Thymus (tissue), 11 donors: ENCODE measurements around the gene EDDM13. TPM values are rescaled to one million over a fixed set of nuclear protein-coding genes. Genes with fewer than 3 reads are reported as not detected.

ENCODE experiments used
- DNase-seq, 9 donors: peaks; one replicate each; pipeline ENCODE4 v3.0.0-alpha.2; 2013; ENCODE audit warnings: low spot score in 9 of 9, low read depth in 6 of 9, missing footprints in 1 of 9
- H3K27ac ChIP-seq, 2 donors: one replicate each; pipeline ENCODE4 v1.5.1; 2013; ENCODE audit warnings: control low read depth in 1 of 2, low read depth in 1 of 2, low read length in 1 of 2, mild to moderate bottlenecking in 1 of 2, moderate library complexity in 1 of 2
- H3K27me3 ChIP-seq, 2 donors: one replicate each; pipeline ENCODE4 v1.5.1; 2013; ENCODE audit warnings: low read length in 1 of 2; ENCODE audit not compliant: control insufficient read depth in 2 of 2, insufficient read depth in 1 of 2
- H3K36me3 ChIP-seq, 2 donors: one replicate each; pipeline ENCODE4 v1.5.1; 2013; ENCODE audit warnings: low read length in 1 of 2, mild to moderate bottlenecking in 1 of 2, moderate library complexity in 1 of 2; ENCODE audit not compliant: control insufficient read depth in 2 of 2, insufficient read depth in 2 of 2
- H3K4me1 ChIP-seq, 2 donors: one replicate each; pipeline ENCODE4 v1.5.1; 2013; ENCODE audit warnings: low read length in 2 of 2; ENCODE audit not compliant: control insufficient read depth in 2 of 2, insufficient read depth in 2 of 2
- H3K4me3 ChIP-seq, 2 donors: one replicate each; pipeline ENCODE4 v1.5.1; 2013; ENCODE audit warnings: low read length in 2 of 2, control low read depth in 1 of 2, mild to moderate bottlenecking in 1 of 2
- H3K9me3 ChIP-seq, 2 donors: one replicate each; pipeline ENCODE4 v1.5.1; 2013; ENCODE audit warnings: low read length in 1 of 2, mild to moderate bottlenecking in 1 of 2; ENCODE audit not compliant: control insufficient read depth in 2 of 2, insufficient read depth in 1 of 2
- WGBS: extraction: QIAGEN DNeasy Blood & Tissue Kit; methylation state at CpG from one replicate; pipeline ENCODE4 v1.1.7; 2013; 5-methylcytosine and 5-hydroxymethylcytosine counted together
- polyA plus RNA-seq: library from polyadenylated mRNA; stranded (reverse); fragments of 200-250 nt; gene quantifications from one replicate; pipeline ENCODE4 v1.2.3, GENCODE V29; 2013
- total RNA-seq: library from RNA; stranded (reverse); fragments of 120-200 nt; gene quantifications from one replicate; pipeline ENCODE4 v1.2.4, GENCODE V29; 2013
- donor health status: healthy.

The EDDM13 gene
- total and polyA plus RNA-seq, 2 donors, result 0.85 to 3.1 TPM

GRCh38 chr19:56314381-56315076, 42.0 kb downstream of the EDDM13 start, which contains the start of gene ZSCAN5A:
Gene ZSCAN5A, minus strand, starts transcription at chr19:56314839. Its CDS starts 89,793 bp downstream, at chr19:56225046.
- H3K36me3 ChIP-seq, result no peaks in the 10 kb centered on the region
- peaks cover 12% of the 10 kb centered on the region in 2 donors for H3K4me1 ChIP-seq
- WGBS, result under 1% methylated on average over 47 of the region's 47 CpGs
- DNase-seq, result peak; percentile 91 to 98 (median 97)
- H3K4me3 ChIP-seq, result peak within 1 kb of the TSS; percentile 86 to 94
- H3K9me3 ChIP-seq, result no peaks in the 10 kb centered on the region
- no peaks in the 10 kb centered on the region for H3K27me3 ChIP-seq
- H3K27ac ChIP-seq, result peak within 1 kb of the TSS; percentile 96 to 99

GRCh38 chr19:56315077-56315828, 42.7 kb downstream of the EDDM13 start:
- peak in 8 of 9 donors; percentile 94 to 99 (median 97) for DNase-seq
- no peaks in the 10 kb centered on the region for H3K27me3 ChIP-seq
- peak overlapping the region; percentile 96 to 99 for H3K27ac ChIP-seq
- WGBS, result 3% methylated on average over 37 of the region's 37 CpGs
- peaks cover 12% of the 10 kb centered on the region in 2 donors for H3K4me1 ChIP-seq
- no peaks in the 10 kb centered on the region for H3K36me3 ChIP-seq
- H3K4me3 ChIP-seq, result peak overlapping the region; percentile 86 to 94
- H3K9me3 ChIP-seq, result no peaks in the 10 kb centered on the region

DNA sequence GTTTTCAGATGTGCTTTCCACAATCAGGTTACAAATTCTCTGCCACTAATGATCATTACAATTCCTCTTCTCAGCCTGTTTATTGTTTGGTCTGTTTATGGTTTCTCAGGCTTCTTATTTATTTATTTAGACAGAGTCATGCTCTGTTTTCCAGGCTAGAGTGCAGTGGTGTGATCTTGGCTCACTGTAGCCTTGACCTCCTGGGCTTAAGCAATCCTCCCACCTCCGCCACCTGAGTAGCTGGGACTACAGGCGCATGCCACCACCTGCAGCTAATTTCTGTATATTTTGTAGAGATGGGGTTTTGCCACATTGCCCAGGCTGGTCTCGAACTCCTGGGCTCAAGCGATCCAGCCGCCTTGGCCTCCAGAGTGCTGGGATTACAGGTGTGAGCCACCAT, 44.2 kb downstream of the EDDM13 start:
- 77% methylated on average over 5 of the region's 5 CpGs for WGBS
- no peaks in the 10 kb centered on the region for H3K9me3 ChIP-seq

DNA sequence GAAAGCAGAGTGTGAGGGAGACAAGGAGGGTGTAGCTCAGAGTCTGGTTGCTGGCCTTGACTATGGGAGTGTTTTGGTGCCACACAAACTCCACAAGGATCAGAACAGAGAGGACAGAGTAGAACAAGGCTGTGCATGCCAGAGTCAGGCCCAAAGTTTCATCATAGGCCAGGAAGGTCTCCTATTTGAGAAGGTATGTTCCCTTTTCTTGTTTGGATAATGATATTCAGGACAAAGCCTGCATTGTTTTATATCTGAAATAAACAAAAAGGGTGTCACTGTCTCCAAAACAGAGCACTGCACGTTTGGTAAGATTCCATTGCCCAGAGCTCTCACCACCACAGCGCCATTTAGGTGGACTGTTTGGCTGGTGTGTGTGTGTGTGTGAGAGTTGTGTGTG, 45.2 kb downstream of the EDDM13 start:
- whole genome bisulfite sequencing, result 94% methylated on average over 2 of the region's 2 CpGs
- no peaks in the 10 kb centered on the region for H3K9me3 ChIP-seq
- no peaks in the 10 kb centered on the region for H3K27me3 ChIP-seq
- H3K27ac ChIP-seq, result no peak overlapping the region
- no peak overlapping the region for H3K4me3 ChIP-seq
- H3K36me3 ChIP-seq, result no peaks in the 10 kb centered on the region
- DNase-seq, result no peak
- peaks cover 10 to 11% of the 10 kb centered on the region in 2 donors for H3K4me1 ChIP-seq

More for the DNA sequence above, 44.2 kb downstream of the EDDM13 start:
- Histone ChIP-seq H3K4me1 (peaks cover 12% of the 10 kb centered on the region in 2 donors), H3K4me3 (no peak overlapping the region), H3K27me3 (no peaks in the 10 kb centered on the region), H3K36me3 (no peaks in the 10 kb centered on the region), H3K27ac (no peak overlapping the region)
- DNase-seq, result no peak

DNA sequence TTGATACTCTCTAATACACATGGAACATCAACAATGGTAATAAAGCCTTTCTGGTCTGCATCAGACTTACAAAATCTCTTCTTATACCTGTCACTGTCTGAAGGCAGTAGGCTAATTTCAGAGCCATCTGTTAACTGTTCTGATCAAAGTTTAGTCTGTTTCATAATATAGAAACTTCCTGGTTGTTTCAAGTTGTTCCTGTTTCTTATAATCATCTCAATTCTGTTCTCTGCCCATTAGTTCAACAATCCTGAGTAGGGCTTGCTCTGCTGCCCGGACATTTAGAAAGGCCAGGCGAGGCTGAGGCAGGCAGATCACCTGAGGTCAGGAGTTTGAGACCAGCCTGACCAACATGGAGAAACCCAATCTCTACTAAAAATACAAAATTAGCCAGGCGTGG, 47.4 kb downstream of the EDDM13 start:
- H3K4me3 ChIP-seq, result no peak overlapping the region
- no peaks in the 10 kb centered on the region for H3K27me3 ChIP-seq
- H3K36me3 ChIP-seq, result no peaks in the 10 kb centered on the region
- no peak overlapping the region for H3K27ac ChIP-seq
- no peaks in the 10 kb centered on the region for H3K9me3 ChIP-seq
- 81% methylated on average over 3 of the region's 3 CpGs for WGBS
- peaks cover 5 to 6% of the 10 kb centered on the region in 2 donors for H3K4me1 ChIP-seq
- DNase-seq, result no peak

DNA sequence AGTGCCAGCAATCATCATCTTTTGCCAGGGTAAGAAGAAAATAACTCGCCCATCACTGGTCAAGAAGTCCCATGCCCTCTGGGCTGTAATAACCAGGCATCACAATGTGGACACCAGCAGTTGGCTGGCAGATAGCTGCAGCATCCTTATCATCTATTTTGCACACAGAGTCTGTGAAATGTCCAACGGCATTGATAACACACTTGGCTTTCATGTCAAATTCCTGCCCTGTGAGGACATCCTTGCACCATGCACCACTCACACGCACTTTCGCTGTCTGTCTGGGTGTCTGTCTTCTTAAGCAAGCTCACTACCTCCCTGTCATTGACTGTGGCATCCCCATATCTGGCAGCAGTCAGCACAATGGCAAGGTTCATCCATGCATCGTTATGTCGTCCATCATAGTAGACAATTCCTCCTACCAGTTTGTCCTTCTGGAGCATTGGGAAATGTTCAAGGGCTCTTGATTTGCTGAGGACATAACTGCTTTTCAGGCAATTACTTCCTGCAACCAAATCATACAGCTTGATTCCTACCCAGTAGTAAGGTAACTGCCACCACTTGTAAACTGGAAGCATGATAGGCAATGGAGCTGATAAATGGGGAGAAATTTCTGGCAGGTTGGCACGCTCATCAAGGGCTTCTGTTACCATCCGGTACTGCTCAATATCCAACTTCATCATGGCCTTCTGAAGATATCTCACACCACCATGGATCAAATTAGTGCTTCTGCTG, 48.9 kb downstream of the EDDM13 start:
- no peak for DNase-seq

GRCh38 chr19:56321989-56322440, 49.5 kb downstream of the EDDM13 start:
- no peaks in the 10 kb centered on the region for H3K27me3 ChIP-seq
- H3K4me1 ChIP-seq, result no peaks in the 10 kb centered on the region
- no peak overlapping the region for H3K27ac ChIP-seq
- no peak for DNase-seq
- H3K4me3 ChIP-seq, result no peak overlapping the region
- WGBS, result 53% methylated on average over 7 of the region's 7 CpGs
- no peaks in the 10 kb centered on the region for H3K36me3 ChIP-seq
- no peaks in the 10 kb centered on the region for H3K9me3 ChIP-seq

More for the DNA sequence above, 48.9 kb downstream of the EDDM13 start:
- Histone ChIP-seq H3K27me3 (no peaks in the 10 kb centered on the region), H3K9me3 (no peaks in the 10 kb centered on the region), H3K27ac (no peak overlapping the region), H3K36me3 (no peaks in the 10 kb centered on the region), H3K4me1 (no peaks in the 10 kb centered on the region), H3K4me3 (no peak overlapping the region)
- 94% methylated on average over 8 of the region's 8 CpGs for WGBS

DNA sequence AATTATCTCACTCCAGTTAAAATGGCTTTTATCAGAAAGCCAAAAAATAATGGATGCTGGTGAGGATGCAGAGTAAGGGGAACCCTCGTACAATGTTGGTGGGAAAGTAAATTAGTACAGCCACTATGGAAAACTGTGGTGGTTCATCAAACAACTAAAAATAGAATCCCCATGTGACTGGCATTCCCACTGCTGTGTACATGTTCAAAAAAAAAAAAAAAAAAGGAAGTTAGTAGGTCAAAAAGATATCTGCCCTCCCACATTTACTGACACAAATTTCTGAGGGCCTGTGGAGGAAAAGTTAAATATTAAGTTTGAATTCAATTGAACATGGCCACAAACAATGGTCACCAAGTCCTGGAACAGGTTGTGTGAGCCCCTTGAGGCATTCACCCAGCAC, 51.9 kb downstream of the EDDM13 start:
- Histone ChIP-seq H3K9me3 (no peaks in the 10 kb centered on the region), H3K4me1 (no peaks in the 10 kb centered on the region), H3K4me3 (no peak overlapping the region), H3K36me3 (no peaks in the 10 kb centered on the region), H3K27me3 (no peaks in the 10 kb centered on the region), H3K27ac (no peak overlapping the region)
- DNase-seq, result no peak
- 61% methylated on average over 1 of the region's 1 CpG for WGBS

GRCh38 chr19:56332695-56333094, 60.1 kb downstream of the EDDM13 start:
- Histone ChIP-seq H3K4me1 (no peaks in the 10 kb centered on the region), H3K9me3 (no peaks in the 10 kb centered on the region), H3K27me3 (no peaks in the 10 kb centered on the region), H3K4me3 (no peak overlapping the region), H3K36me3 (no peaks in the 10 kb centered on the region), H3K27ac (no peak overlapping the region)
- no peak for DNase-seq
